Vagina (tissue), 2 donors: Measurements from ENCODE around the gene TXNRD2. TPM values are rescaled to one million over a fixed set of nuclear protein-coding genes. Genes with fewer than 3 reads are reported as not detected.

Experiments
- DNase-seq, 2 donors: peaks; one replicate each; pipeline ENCODE4 v3.0.0-alpha.2; 2017; ENCODE audit errors: extremely low spot score in 2 of 2
- H3K27ac ChIP-seq: fragments of 200-600 bp; sonication (generic); one replicate; pipeline ENCODE4 v1.5.1; 2019
- H3K27me3 ChIP-seq: fragments of 200-600 bp; sonication (generic); one replicate; pipeline ENCODE4 v1.5.1; 2019
- H3K36me3 ChIP-seq, 2 donors: fragments of 200-600 bp; sonication (generic); one replicate each; pipeline ENCODE4 v1.5.1; 2017 to 2019
- H3K4me1 ChIP-seq: fragments of 200-600 bp; sonication (generic); one replicate; pipeline ENCODE4 v1.5.1; 2019
- H3K4me3 ChIP-seq, 2 donors: fragments of 200-600 bp; sonication (generic); 1 replicate in 1 of 2; 2 replicates in 1 of 2; pipeline ENCODE4 v1.5.1; 2016 to 2019
- H3K9me3 ChIP-seq: fragments of 200-600 bp; sonication (generic); one replicate; pipeline ENCODE4 v1.5.1; 2019
- CTCF ChIP-seq, 3 experiments: fragments of 450-650 bp in 2 of 3; fragments of 200-600 bp in 1 of 3; sonication (generic) in 1 of 3; IDR thresholded peaks; one replicate each; pipeline ENCODE4 v1.5.1; 2017 to 2019; ENCODE audit warnings: antibody characterized with exemption in 3 of 3, mild to moderate bottlenecking in 2 of 3, moderate library complexity in 2 of 3
- POLR2A ChIP-seq, 2 donors: fragments of 450-650 bp; IDR thresholded peaks; one replicate each; pipeline ENCODE4 v1.6.1; 2017; ENCODE audit warnings: antibody characterized with exemption in 2 of 2, mild to moderate bottlenecking in 2 of 2, moderate library complexity in 2 of 2
- POLR2AphosphoS5 ChIP-seq, 2 donors: sonication (generic); formaldehyde crosslinking; IDR thresholded peaks; one replicate each; pipeline ENCODE4 v1.9.0; 2017; ENCODE audit warnings: antibody characterized with exemption in 2 of 2, mild to moderate bottlenecking in 2 of 2, low read depth in 1 of 2; ENCODE audit not compliant: insufficient read depth in 1 of 2
- intact Hi-C: fragments of 100-400 bp; cut with DNase I; formaldehyde crosslinking; loops from one replicate; pipeline ENCODE4 v1.15.1; 2023
- total RNA-seq: library from RNA; depleted of rRNA; stranded (reverse); fragments of >200 nt; gene quantifications from one replicate; pipeline ENCODE4 v1.2.3, GENCODE V29; 2016

Gene TXNRD2
- total RNA-seq, 1 donor from 2014 or later = 13.5 TPM

DNA sequence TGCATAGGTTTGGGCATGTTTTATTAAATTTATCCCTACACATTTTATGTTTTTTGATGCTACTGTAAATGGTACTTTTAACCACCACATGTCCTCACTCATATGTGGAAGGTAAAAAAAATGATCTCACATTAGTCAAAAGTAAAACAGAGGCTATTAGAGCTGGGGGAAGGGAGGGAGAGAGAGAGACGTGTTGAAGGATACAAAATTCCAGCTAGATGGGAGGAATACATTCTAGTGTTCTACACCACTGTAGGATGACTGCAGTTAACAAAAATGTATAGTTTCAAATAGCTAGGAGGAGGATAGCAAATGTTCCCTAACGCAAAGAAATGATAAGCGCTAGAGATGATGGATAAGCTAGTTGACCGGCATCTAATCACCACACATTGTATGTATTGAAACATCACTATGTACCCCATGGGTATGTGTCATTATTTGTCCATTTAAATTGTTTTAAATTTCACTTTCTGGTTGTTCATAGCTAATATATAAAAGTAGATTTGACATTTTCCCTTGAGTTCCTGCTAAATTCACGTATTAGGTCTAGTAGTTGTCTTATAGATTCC, 77.0 kb downstream of the TXNRD2 start:
- DNase-seq = no peak
- H3K36me3 ChIP-seq = no peaks in the 10 kb centered on the region
- H3K4me3 ChIP-seq = no peak overlapping the region
- TF ChIP-seq CTCF (IDR thresholded peaks at IDR 0.05) (no peak), POLR2A (IDR thresholded peaks at IDR 0.05) (no peak)
- no peak overlapping the region for H3K27ac ChIP-seq
- H3K27me3 ChIP-seq = no peaks in the 10 kb centered on the region
- H3K4me1 ChIP-seq = no peaks in the 10 kb centered on the region
- intact Hi-C loops = no loop called here
- H3K9me3 ChIP-seq = no peaks in the 10 kb centered on the region

GRCh38 chr22:19863571-19863970, 78.0 kb downstream of the TXNRD2 start:
- Histone ChIP-seq H3K4me1 (no peaks in the 10 kb centered on the region), H3K27me3 (no peaks in the 10 kb centered on the region), H3K9me3 (no peaks in the 10 kb centered on the region), H3K36me3 (no peaks in the 10 kb centered on the region), H3K4me3 (no peak overlapping the region), H3K27ac (no peak overlapping the region)
- intact Hi-C loops = no loop called here
- TF ChIP-seq POLR2A (IDR thresholded peaks at IDR 0.05) (no peak), POLR2AphosphoS5 (IDR thresholded peaks at IDR 0.05; ENCODE audit: insufficient read depth in 1 of 2, low read depth in 1 of 2) (no peak), CTCF (IDR thresholded peaks at IDR 0.05) (no peak)
- no peak for DNase-seq

GRCh38 chr22:19862619-19863246, 78.9 kb downstream of the TXNRD2 start:
- H3K36me3 ChIP-seq = no peaks in the 10 kb centered on the region
- no peaks in the 10 kb centered on the region for H3K27me3 ChIP-seq
- H3K4me3 ChIP-seq = no peak overlapping the region
- no peak for TF ChIP-seq POLR2A (IDR thresholded peaks at IDR 0.05)
- no peak for TF ChIP-seq CTCF (IDR thresholded peaks at IDR 0.05)
- no peak for TF ChIP-seq POLR2AphosphoS5 (IDR thresholded peaks at IDR 0.05; ENCODE audit: insufficient read depth in 1 of 2, low read depth in 1 of 2)
- no peak overlapping the region for H3K27ac ChIP-seq
- H3K4me1 ChIP-seq = no peaks in the 10 kb centered on the region
- intact Hi-C loops = no loop called here
- no peak for DNase-seq
- no peaks in the 10 kb centered on the region for H3K9me3 ChIP-seq

- TF ChIP-seq POLR2AphosphoS5 (IDR thresholded peaks at IDR 0.05; ENCODE audit: insufficient read depth in 1 of 2, low read depth in 1 of 2) (no peak), CTCF (IDR thresholded peaks at IDR 0.05) (no peak), POLR2A (IDR thresholded peaks at IDR 0.05) (no peak)
- no peak overlapping the region for H3K27ac ChIP-seq
- H3K9me3 ChIP-seq = no peaks in the 10 kb centered on the region
- H3K36me3 ChIP-seq = no peaks in the 10 kb centered on the region
- no peak overlapping the region for H3K4me3 ChIP-seq
- no peak for DNase-seq
- intact Hi-C loops = no loop called here
- H3K27me3 ChIP-seq = no peaks in the 10 kb centered on the region
- H3K4me1 ChIP-seq = peaks cover 15% of the 10 kb centered on the region
These were observed 81.6 kb downstream of the TXNRD2 start for GRCh38 chr22:19859861-19860510.

DNA sequence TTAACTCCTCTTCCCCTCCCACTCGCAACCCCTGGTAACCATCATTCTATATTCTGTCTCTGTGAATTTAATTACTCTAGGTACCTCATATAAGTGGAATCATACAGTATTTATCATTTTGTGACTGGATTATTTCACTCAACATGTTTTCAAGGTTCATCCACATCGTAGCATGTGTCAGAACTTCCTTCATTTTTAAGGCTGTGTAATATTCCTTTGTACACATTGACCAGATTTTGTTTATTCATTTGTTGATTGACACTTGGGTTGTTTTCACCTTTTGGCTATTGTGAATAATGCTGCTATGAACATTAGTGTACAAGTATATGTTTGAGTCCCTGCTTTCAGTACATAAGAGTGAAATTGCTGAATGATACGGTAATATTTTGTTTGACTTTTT, 84.2 kb downstream of the TXNRD2 start:
- no peak for TF ChIP-seq CTCF (IDR thresholded peaks at IDR 0.05)
- no peak for TF ChIP-seq POLR2A (IDR thresholded peaks at IDR 0.05)
- TF ChIP-seq POLR2AphosphoS5 (IDR thresholded peaks at IDR 0.05; ENCODE audit: insufficient read depth in 1 of 2, low read depth in 1 of 2) = no peak
- Histone ChIP-seq H3K36me3 (no peaks in the 10 kb centered on the region), H3K9me3 (no peaks in the 10 kb centered on the region), H3K27me3 (no peaks in the 10 kb centered on the region), H3K27ac (no peak overlapping the region), H3K4me3 (no peak overlapping the region), H3K4me1 (peaks cover 34% of the 10 kb centered on the region)
- intact Hi-C loops = no loop called here
- DNase-seq = no peak
